Loucy (cell line): ENCODE data around the gene THEMIS2.

ENCODE experiments used
- H2AFZ ChIP-seq: fragments of 200-600 bp; sonication (generic); 2 replicates; pipeline ENCODE4 v1.6.0; 2016; ENCODE audit warnings: antibody characterized with exemption, mild to moderate bottlenecking, low read length, moderate library complexity
- H3F3A ChIP-seq: fragments of 200-600 bp; 2 replicates; pipeline ENCODE4 v1.6.0; 2016; ENCODE audit warnings: antibody characterized with exemption, low read depth, mild to moderate bottlenecking
- H3K27me3 ChIP-seq: fragments of 200-600 bp; sonication (generic); 2 replicates; pipeline ENCODE4 v1.6.1; 2014; ENCODE audit warnings: low read length, mild to moderate bottlenecking; ENCODE audit not compliant: insufficient read depth, poor library complexity, severe bottlenecking
- H3K36me3 ChIP-seq: fragments of 200-600 bp; sonication (generic); 2 replicates; pipeline ENCODE4 v1.6.1; 2016; ENCODE audit warnings: low read length; ENCODE audit not compliant: insufficient read depth
- H3K4me1 ChIP-seq: fragments of 200-600 bp; sonication (generic); 2 replicates; pipeline ENCODE4 v1.5.1; 2014; ENCODE audit warnings: low read length, mild to moderate bottlenecking; ENCODE audit not compliant: insufficient read depth, poor library complexity, severe bottlenecking
- H3K4me2 ChIP-seq: fragments of 200-600 bp; sonication (generic); 2 replicates; pipeline ENCODE4 v1.6.0; 2014; ENCODE audit warnings: antibody characterized with exemption, low read length, low read depth, mild to moderate bottlenecking; ENCODE audit not compliant: poor library complexity, severe bottlenecking
- H3K4me3 ChIP-seq: fragments of 200-600 bp; sonication (generic); 2 replicates; pipeline ENCODE4 v1.5.1; 2014; ENCODE audit warnings: low read length, mild to moderate bottlenecking, mixed read lengths; ENCODE audit not compliant: poor library complexity, severe bottlenecking
- H3K79me2 ChIP-seq: fragments of 200-600 bp; sonication (generic); 2 replicates; pipeline ENCODE4 v1.6.1; 2014; ENCODE audit warnings: low read length; ENCODE audit not compliant: insufficient read depth
- H3K9ac ChIP-seq: fragments of 200-600 bp; sonication (generic); 2 replicates; pipeline ENCODE4 v1.6.0; 2014; ENCODE audit warnings: mild to moderate bottlenecking, low read depth, low read length, moderate library complexity; ENCODE audit not compliant: poor library complexity, severe bottlenecking
- H3K9me2 ChIP-seq: fragments of 200-600 bp; sonication (generic); replicated peaks from 2 replicates; pipeline ENCODE4 v1.6.1; 2016; ENCODE audit warnings: low read depth, low read length, mixed read lengths
- H3K9me3 ChIP-seq: fragments of 200-600 bp; sonication (generic); 2 replicates; pipeline ENCODE4 v1.6.1; 2014; ENCODE audit warnings: mild to moderate bottlenecking, antibody characterized with exemption, low read length, low read depth; ENCODE audit not compliant: insufficient read depth
- H4K20me1 ChIP-seq: fragments of 200-600 bp; sonication (generic); 2 replicates; pipeline ENCODE4 v1.6.0; 2014; ENCODE audit warnings: antibody characterized with exemption, low read length, mild to moderate bottlenecking; ENCODE audit not compliant: insufficient read depth, poor library complexity, severe bottlenecking
- CTCF ChIP-seq: fragments of 200-600 bp; sonication (generic); conservative IDR thresholded peaks from 2 replicates; pipeline ENCODE4 v1.5.1; 2014; ENCODE audit warnings: mild to moderate bottlenecking, antibody characterized with exemption, low read length
- EZH2phosphoT487 ChIP-seq: fragments of 200-600 bp; IDR thresholded peaks from 2 replicates; pipeline ENCODE4 v1.6.1; 2018; ENCODE audit warnings: antibody characterized with exemption, mild to moderate bottlenecking, moderate library complexity, borderline replicate concordance

THEMIS2 gene

GRCh38 chr1:27879374-27880082, 7.2 kb downstream of the THEMIS2 start:
- Histone ChIP-seq H3F3A (no peaks in the 10 kb centered on the region), H3K9ac (no peak overlapping the region), H3K4me1 (no peaks in the 10 kb centered on the region), H3K27me3 (no peaks in the 10 kb centered on the region), H3K4me3 (no peak overlapping the region), H4K20me1 (no peaks in the 10 kb centered on the region), H2AFZ (no peak overlapping the region), H3K79me2 (no peaks in the 10 kb centered on the region), H3K36me3 (no peaks in the 10 kb centered on the region), H3K9me2 (no peaks in the 10 kb centered on the region), H3K9me3 (no peaks in the 10 kb centered on the region), H3K4me2 (no peak overlapping the region)
- TF ChIP-seq CTCF, result no peak
- TF ChIP-seq EZH2phosphoT487, result no peak

DNA sequence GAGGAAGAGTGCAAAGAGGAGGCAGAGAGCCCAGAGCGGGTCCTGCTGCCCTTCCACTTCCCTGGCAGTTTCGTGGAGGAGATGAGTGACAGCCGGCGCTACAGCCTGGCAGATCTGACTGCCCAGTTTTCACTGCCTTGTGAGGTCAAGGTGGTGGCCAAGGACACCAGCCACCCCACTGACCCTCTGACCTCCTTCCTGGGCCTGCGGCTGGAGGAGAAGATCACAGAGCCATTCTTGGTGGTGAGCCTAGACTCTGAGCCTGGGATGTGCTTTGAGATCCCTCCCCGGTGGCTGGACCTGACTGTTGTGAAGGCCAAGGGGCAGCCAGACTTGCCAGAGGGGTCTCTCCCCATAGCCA, 10.2 kb downstream of the THEMIS2 start:
- H3K9me3 ChIP-seq, result no peaks in the 10 kb centered on the region
- H3K27me3 ChIP-seq, result no peaks in the 10 kb centered on the region
- H3K4me1 ChIP-seq, result peaks cover 25% of the 10 kb centered on the region
- H3F3A ChIP-seq, result no peaks in the 10 kb centered on the region
- H3K79me2 ChIP-seq, result no peaks in the 10 kb centered on the region
- no peak overlapping the region for H3K4me3 ChIP-seq
- no peak overlapping the region for H3K4me2 ChIP-seq
- no peaks in the 10 kb centered on the region for H3K9me2 ChIP-seq
- H2AFZ ChIP-seq, result no peak overlapping the region
- TF ChIP-seq CTCF (no peak), EZH2phosphoT487 (no peak)
- no peaks in the 10 kb centered on the region for H3K36me3 ChIP-seq
- no peaks in the 10 kb centered on the region for H4K20me1 ChIP-seq
- no peak overlapping the region for H3K9ac ChIP-seq

- no peak for TF ChIP-seq CTCF
- no peak for TF ChIP-seq EZH2phosphoT487
- Histone ChIP-seq H3K27me3 (no peaks in the 10 kb centered on the region), H2AFZ (no peak overlapping the region), H3K4me1 (peaks cover 28% of the 10 kb centered on the region), H3K79me2 (no peaks in the 10 kb centered on the region), H3K4me2 (no peak overlapping the region), H3K9ac (no peak overlapping the region), H3K9me3 (no peaks in the 10 kb centered on the region), H3K4me3 (no peak overlapping the region), H4K20me1 (no peaks in the 10 kb centered on the region), H3K9me2 (no peaks in the 10 kb centered on the region), H3F3A (no peaks in the 10 kb centered on the region), H3K36me3 (no peaks in the 10 kb centered on the region)
These were observed 11.2 kb downstream of the THEMIS2 start for GRCh38 chr1:27883536-27883935.
